Hematopoietic multipotent progenitor cell treated with erythropoietin and hydrocortisone succinate and interleukin-3 and kit ligand, for 4 days (in vitro differentiated cells): ENCODE data around the gene C1orf159.
A peak's percentile ranks its signal among the peaks of the same experiment; 100 is the strongest.
"Not testable (repeated sequence)": the region's sequence is repeated elsewhere in the genome, so short reads cannot be mapped to it uniquely, and the experiment has no call there.

Experiments used
- DNase-seq: peaks from one replicate; pipeline ENCODE4 v3.0.0-alpha.2; 2015

Gene C1orf159

GRCh38 chr1:1079408-1080121 is 36.3 kb downstream of the C1orf159 start:
- DNase-seq: peak; percentile 68

GRCh38 chr1:1077396-1077795 is 38.5 kb downstream of the C1orf159 start:
- not testable (repeated sequence) for DNase-seq

GRCh38 chr1:1075148-1075935 is 40.5 kb downstream of the C1orf159 start:
- no peak for DNase-seq

GRCh38 chr1:1074631-1075147 is 41.2 kb downstream of the C1orf159 start:
- DNase-seq: no peak

GRCh38 chr1:1073743-1074587 is 41.9 kb downstream of the C1orf159 start, which contains the start of gene RNF223:
TSS of gene RNF223 (minus strand) at chr1:1074306. CDS start at chr1:1072566, 1,740 bp downstream.
- DNase-seq: no peak

- no peak for DNase-seq
These were observed 42.8 kb downstream of the C1orf159 start for GRCh38 chr1:1072849-1073742.

GRCh38 chr1:1072299-1072848 is 43.5 kb downstream of the C1orf159 start:
- no peak for DNase-seq

GRCh38 chr1:1071486-1072298 is 44.2 kb downstream of the C1orf159 start:
- no peak for DNase-seq

GRCh38 chr1:1069711-1070676 is 45.9 kb downstream of the C1orf159 start:
- no peak for DNase-seq

- peak; percentile 79 for DNase-seq
These were observed 46.7 kb downstream of the C1orf159 start for GRCh38 chr1:1069056-1069710.

- DNase-seq: no peak
These were observed 47.3 kb downstream of the C1orf159 start for GRCh38 chr1:1068517-1069055.

- no peak for DNase-seq
These were observed 47.9 kb downstream of the C1orf159 start for GRCh38 chr1:1067860-1068516.

- DNase-seq: no peak
These were observed 48.5 kb downstream of the C1orf159 start for GRCh38 chr1:1067284-1067859.

- DNase-seq: no peak
These were observed 49.2 kb downstream of the C1orf159 start for GRCh38 chr1:1066403-1067283.

GRCh38 chr1:1065940-1066304 is 50.0 kb downstream of the C1orf159 start:
- DNase-seq: not testable (repeated sequence)

- DNase-seq: no peak
These were observed 50.5 kb downstream of the C1orf159 start for GRCh38 chr1:1065265-1065939.
